HG03060 (cell line): Measurements from ENCODE around the gene SLC35A3.
"Not testable (repeated sequence)": the region's sequence is repeated elsewhere in the genome, so short reads cannot be mapped to it uniquely, and the experiment has no call there.

Experiments used
- ATAC-seq: cut with Tn5 transposase; IDR thresholded peaks from one replicate; pipeline ENCODE4 v1.9.1; 2021; ENCODE audit warnings: low read depth, moderate number of reproducible peaks; ENCODE audit not compliant: unreplicated experiment

The SLC35A3 gene

DNA sequence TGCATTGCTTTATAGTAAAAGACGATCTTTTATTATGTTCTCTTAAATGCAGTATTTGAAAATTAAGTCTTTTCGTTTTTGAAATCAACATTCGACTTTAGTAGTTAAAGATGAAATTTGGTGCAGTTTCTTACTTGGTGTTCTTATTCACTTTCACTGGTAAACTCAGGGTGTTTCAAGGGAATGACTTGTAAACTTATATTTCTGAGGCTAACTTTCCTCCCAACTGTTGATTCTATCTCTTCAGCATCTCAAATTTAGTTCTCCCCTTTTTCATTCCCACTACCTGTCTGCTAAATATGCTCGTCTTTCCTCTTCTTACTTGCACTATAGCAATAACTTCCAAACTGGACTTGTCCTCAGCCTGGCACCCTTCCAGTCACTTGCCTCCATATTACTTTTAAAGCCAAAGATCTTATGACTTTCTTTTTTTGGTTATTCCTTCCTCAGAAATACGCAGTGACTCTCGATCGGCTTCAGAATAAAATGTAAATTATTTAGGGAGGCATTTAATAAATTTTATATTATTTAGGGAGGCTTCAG is 988 bp downstream of the SLC35A3 start:
- no peak for ATAC-seq

- ATAC-seq = not testable (repeated sequence)
Observed at GRCh38 chr1:99972066-99972465, 2.3 kb downstream of the SLC35A3 start.

- no peak for ATAC-seq
Observed at GRCh38 chr1:99975529-99975928, 5.7 kb downstream of the SLC35A3 start.

DNA sequence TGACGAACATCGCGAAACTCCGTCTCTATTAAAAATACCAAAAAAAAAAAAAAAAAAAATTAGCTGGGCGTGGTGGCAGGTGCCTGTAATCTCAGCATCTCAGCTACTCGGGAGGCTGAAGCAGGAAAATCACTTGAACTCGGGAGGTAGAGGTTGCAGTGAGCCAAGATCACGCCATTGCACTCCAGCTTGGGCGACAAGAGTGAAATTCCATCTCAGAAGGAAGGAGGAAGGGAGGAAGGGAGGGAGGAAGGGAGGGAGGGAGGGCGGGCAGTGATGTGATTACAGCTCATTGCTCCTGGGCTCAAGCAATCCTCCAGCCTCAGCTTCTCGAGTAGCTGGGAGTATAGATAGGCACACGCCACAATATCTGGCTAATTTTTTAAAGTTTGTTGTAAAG is 7.5 kb downstream of the SLC35A3 start:
- not testable (repeated sequence) for ATAC-seq

GRCh38 chr1:99978218-99978617 is 8.4 kb downstream of the SLC35A3 start:
- ATAC-seq = no peak

- no peak for ATAC-seq
Observed at GRCh38 chr1:99979091-99979490, 9.3 kb downstream of the SLC35A3 start.

GRCh38 chr1:99980928-99981327 is 11.1 kb downstream of the SLC35A3 start:
- ATAC-seq = no peak

DNA sequence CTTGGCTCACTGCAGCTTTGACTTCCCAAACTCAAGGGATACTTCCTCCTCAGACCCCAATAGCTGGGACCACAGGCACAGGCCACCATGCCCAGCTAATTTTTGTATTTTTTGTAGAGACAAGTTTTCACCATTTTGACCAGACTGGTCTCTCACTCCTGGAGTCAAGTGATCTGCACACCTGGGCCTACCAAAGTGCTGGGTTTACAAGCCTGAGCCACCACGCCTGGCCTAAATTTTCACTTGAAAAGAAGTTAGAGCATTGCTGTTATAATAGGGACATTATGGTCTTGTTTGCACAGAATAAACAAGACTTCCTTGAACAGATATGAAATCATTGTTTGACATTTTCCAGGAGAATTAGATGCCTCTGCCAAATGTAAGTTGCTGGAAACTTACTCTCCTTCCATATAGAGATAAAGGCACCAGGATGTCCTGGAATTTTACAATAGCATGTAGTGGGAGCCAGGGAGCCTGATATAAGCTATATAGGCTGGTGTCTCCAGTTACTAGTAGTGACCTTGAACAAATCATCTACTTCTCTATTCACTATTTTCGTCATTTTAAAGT is 16.9 kb downstream of the SLC35A3 start:
- ATAC-seq = no peak

- no peak for ATAC-seq
Observed at GRCh38 chr1:99988210-99988765, 18.5 kb downstream of the SLC35A3 start.

GRCh38 chr1:99992044-99992722 is 22.4 kb downstream of the SLC35A3 start:
- no peak for ATAC-seq

- no peak for ATAC-seq
Observed at GRCh38 chr1:99992760-99993467, 23.1 kb downstream of the SLC35A3 start.

GRCh38 chr1:99993468-99993845 is 23.7 kb downstream of the SLC35A3 start:
- no peak for ATAC-seq

GRCh38 chr1:99994496-99994895 is 24.7 kb downstream of the SLC35A3 start:
- ATAC-seq = no peak

DNA sequence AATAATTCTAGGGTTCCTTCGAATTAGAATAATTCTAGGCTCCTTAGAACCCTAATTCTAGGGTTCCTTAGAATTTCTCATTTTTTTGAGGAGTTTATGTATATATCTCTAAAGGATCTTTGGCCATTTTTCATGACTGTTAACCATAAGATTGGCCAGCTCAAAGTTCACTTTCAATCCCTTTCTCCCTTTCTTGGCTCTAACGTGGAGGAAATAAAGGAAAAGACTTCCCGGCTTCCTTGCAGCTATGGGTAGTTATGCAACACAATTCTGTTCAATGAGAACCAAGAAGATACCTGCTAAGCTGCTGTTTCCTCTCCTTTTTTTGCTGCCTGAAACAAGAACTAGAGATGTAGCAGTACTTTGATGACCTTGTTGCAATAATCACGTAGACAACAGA is 27.2 kb downstream of the SLC35A3 start:
- ATAC-seq = no peak

DNA sequence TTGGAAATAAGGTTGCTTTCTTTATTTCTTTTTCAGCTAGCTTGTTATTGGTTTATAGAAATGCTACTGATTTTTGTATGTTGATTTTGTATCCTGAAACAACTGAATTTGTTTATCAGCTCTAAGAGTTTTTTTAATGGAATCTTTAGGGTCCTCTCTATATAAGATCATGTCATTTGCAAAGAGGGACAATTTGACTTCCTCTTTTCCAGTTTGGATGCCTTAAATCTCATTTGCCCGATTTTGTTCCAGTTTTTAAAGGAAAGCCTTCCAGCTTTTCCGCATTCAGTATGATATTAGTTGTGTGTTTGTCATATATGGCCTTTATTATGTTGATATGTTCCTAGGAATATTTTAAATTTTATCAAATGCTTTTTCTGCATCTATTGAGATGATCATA is 31.7 kb downstream of the SLC35A3 start:
- ATAC-seq = no peak

DNA sequence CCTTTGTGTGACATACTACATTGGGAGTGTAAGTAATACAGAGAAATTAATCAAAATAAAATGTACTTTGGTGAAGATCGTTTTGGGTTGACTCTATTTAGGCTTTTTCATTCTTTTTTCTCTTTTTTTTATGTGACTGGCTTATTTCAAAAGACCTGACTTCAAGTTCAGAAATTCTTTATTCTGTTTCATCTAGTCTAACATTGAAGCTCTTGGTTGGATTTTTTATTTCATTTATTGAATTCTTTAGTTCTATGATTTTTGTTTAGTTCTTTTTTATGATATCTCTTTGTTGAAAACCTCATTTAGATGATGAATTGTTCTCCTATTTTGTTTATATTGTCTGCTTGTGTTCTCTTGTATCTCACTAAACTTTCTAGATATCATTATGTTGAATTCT is 35.6 kb downstream of the SLC35A3 start:
- no peak for ATAC-seq

- ATAC-seq = no peak
Observed at GRCh38 chr1:100006688-100007087, 36.9 kb downstream of the SLC35A3 start.

- no peak for ATAC-seq
Observed at GRCh38 chr1:100009458-100009857, 39.7 kb downstream of the SLC35A3 start.

GRCh38 chr1:100010804-100011203 is 41.0 kb downstream of the SLC35A3 start:
- no peak for ATAC-seq

DNA sequence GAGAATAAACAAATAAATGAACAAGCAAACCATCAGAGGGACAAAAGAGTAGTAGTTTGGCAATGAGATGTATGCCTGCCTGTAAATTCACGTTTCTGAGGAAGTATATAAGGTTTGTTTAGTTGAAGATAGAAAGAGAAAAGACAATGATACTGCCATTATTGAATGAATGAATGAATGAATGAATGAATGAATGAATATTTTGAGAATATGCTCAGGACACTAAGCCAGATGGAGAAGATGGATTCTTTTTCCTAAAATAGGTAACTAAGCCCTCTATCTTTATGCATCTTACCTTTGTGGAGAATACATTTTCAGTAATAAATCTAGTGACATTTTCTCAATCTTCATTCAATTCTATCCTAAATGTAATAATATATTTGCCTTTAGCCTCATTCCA is 49.4 kb downstream of the SLC35A3 start:
- ATAC-seq = no peak

DNA sequence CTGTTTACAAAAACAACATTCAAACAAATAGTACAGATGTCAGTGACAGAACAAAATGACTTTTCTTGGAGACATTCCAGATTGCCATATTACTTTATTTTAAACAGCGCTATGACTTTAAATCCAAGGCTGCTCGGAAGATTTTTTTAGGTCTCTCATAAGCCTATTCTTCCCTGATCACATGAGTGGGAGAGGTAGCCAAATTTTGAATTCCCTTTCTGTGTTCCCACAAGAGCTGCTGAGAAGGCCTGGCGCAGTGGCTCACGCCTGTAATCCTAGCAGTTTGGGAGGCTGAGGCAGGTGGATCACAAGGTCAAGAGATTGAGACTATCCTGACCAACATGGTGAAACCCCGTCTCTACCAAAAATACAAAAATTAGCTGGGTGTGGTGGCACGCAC is 53.7 kb downstream of the SLC35A3 start:
- ATAC-seq = no peak
